GM13976 (cell line): ENCODE measurements around the gene GPR82.

ENCODE experiments used
- DNase-seq: peaks from one replicate; pipeline ENCODE4 v3.0.0; 2012; ENCODE audit warnings: low spot score
- CTCF ChIP-seq: IDR thresholded peaks from 2 replicates; pipeline ENCODE4 v1.5.1; 2012; ENCODE audit warnings: borderline replicate concordance, mild to moderate bottlenecking; ENCODE audit not compliant: insufficient read depth; ENCODE audit errors: extremely low read depth, missing control alignments, control extremely low read depth
- in situ Hi-C: fragments of 300-500 bp; cut with MboI; formaldehyde crosslinking; loops from one replicate; pipeline ENCODE4 v1.12.0; 2022; ENCODE audit warnings: low sequenced_read_pairs, mixed read lengths, inconsistent platforms; ENCODE audit not compliant: unreplicated experiment

Gene GPR82

DNA sequence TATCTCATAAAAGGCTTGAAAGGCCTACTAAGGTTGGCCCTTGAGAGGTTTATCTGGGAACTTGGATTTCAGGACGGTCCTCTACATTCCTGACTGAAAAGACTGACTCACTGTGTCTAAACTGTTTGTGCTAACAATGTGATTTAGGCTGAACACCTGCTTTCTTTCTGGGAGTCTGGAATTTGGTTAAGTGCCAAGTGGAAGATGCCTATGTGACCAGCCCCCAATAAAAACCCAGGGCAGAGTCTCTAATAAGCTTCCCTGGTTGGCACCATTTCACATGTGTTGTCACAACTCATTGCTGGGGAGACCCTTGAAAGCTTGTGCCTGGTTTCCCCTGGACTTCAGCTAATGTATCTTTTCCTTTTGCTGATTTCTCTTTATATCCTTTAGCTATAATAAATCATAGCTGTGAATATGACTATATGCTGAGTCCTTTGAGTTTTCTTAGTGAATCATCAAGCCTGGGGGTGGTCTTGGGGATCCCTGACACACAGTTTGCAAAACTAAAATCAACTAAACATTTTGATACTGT, 55.1 kb downstream of the GPR82 start:
- DNase-seq: no peak
- in situ Hi-C loops: loop anchor here (25.0 kb wide), 3 partner anchors 1558 to 1983 kb away; no protein-coding TSS in a partner anchor
- no peak for TF ChIP-seq CTCF
